ENCODE results near the gene PLIN5.
A peak's percentile ranks its signal among the peaks of the same experiment; 100 is the strongest.

The PLIN5 gene

GRCh38 chr19:4553775-4554174 lies 18.8 kb upstream of the PLIN5 start:
- TF ChIP-seq, protein P1, sequence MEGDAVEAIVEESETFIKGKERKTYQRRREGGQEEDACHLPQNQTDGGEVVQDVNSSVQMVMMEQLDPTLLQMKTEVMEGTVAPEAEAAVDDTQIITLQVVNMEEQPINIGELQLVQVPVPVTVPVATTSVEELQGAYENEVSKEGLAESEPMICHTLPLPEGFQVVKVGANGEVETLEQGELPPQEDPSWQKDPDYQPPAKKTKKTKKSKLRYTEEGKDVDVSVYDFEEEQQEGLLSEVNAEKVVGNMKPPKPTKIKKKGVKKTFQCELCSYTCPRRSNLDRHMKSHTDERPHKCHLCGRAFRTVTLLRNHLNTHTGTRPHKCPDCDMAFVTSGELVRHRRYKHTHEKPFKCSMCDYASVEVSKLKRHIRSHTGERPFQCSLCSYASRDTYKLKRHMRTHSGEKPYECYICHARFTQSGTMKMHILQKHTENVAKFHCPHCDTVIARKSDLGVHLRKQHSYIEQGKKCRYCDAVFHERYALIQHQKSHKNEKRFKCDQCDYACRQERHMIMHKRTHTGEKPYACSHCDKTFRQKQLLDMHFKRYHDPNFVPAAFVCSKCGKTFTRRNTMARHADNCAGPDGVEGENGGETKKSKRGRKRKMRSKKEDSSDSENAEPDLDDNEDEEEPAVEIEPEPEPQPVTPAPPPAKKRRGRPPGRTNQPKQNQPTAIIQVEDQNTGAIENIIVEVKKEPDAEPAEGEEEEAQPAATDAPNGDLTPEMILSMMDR (IDR thresholded peaks at IDR 0.05; ENCODE audit: low read depth, low read length), result no peak
- no peak for DNase-seq (ENCODE audit: extremely low read depth, low read depth)

DNA sequence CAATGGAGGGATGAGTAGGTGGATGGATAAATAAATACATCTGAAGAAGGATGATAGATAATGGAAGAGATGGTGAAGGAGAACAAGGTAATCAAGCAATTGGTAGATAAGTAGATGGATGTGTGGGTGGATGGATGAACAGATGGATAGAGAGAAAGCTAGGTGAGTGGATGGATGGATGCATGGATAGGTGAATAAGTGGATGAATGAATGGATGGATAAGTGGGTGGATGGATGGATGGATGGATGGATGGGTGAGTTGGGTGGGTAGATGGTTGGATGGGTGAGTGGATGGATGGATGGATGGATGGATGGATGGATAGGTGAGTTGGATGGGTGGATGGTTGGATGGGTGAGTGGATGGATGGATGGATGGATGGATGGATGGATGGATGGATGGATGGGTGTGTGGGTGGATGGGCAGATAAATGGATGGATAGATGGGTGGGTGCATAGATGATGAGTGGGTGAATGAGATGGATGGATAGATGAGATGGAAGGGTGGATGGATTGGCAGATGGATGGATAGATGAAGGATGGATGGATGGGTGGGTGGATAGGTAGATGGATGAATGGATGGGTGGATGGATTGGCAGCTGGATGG lies 18.2 kb upstream of the PLIN5 start:
- no peak for DNase-seq (ENCODE audit: extremely low read depth, low read depth)
- TF ChIP-seq, protein P1 (IDR thresholded peaks at IDR 0.05; ENCODE audit: low read depth, low read length), result no peak

DNA sequence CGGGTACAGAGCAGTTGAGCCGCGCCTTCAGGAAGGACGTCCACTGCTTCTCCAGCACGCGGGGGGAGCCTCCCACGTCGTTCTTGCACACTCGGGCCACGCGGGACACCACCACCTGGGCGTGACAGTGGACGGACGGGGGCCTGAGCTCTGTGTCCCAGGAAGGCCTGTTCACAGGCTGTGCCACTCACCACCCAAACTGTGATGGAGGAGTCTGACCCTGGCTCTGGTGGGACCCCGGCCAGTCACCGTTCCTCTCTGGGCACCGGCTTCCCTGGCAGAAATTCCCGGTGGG lies 17.4 kb upstream of the PLIN5 start:
- TF ChIP-seq, protein P1 (IDR thresholded peaks at IDR 0.05; ENCODE audit: low read depth, low read length), result no peak
- no peak for DNase-seq (ENCODE audit: extremely low read depth, low read depth)

DNA sequence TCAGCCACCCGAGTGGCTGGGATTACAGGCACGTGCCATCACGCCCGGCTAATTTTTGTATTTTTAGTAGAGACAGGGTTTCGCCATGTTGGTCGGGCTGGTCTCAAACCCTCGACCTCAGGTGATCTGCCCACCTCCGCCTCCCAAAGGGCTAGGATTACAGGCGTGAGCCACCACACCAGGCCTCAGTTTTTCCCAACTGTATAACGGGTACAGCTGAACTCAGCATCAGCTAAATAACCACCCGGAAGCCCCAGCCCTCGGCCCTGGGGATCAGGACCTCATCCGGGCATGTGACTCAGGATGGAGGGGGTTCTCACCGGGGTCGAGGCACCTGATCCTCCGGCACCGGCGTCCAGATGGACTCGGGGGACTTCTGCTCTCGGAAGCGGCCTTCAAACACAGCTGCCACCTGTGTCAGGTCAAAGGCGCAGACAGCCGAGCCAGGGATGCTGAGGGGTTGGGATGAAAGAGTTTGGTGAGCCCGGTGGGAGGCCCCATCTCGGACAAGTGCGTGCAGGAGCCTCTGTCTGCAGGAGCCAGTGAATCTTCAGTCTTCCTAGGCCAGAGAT lies 15.5 kb upstream of the PLIN5 start:
- no peak for DNase-seq (ENCODE audit: extremely low read depth, low read depth)
- TF ChIP-seq, protein P1 (IDR thresholded peaks at IDR 0.05; ENCODE audit: low read depth, low read length), result no peak

GRCh38 chr19:4550018-4550417 lies 15.0 kb upstream of the PLIN5 start:
- TF ChIP-seq, protein P1 (IDR thresholded peaks at IDR 0.05; ENCODE audit: low read depth, low read length), result no peak
- DNase-seq (ENCODE audit: extremely low read depth, low read depth), result no peak

DNA sequence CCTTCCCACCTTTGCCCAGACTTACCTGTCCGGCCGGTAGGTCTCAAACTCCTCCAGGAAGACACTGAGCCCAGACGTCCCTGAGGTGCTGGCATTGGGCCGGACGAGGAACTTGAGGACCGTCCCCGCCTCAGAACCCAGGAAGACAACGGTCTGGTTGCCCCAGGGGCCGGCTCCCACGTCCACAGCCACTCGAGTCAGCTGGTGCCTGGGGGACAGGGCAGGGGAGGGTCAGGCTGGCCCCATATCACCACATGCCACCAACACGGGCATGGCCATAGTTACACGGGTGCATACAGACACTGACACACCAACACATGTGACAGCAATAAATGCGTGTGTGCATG lies 13.2 kb upstream of the PLIN5 start:
- TF ChIP-seq, protein P1 (IDR thresholded peaks at IDR 0.05; ENCODE audit: low read depth, low read length), result no peak

DNA sequence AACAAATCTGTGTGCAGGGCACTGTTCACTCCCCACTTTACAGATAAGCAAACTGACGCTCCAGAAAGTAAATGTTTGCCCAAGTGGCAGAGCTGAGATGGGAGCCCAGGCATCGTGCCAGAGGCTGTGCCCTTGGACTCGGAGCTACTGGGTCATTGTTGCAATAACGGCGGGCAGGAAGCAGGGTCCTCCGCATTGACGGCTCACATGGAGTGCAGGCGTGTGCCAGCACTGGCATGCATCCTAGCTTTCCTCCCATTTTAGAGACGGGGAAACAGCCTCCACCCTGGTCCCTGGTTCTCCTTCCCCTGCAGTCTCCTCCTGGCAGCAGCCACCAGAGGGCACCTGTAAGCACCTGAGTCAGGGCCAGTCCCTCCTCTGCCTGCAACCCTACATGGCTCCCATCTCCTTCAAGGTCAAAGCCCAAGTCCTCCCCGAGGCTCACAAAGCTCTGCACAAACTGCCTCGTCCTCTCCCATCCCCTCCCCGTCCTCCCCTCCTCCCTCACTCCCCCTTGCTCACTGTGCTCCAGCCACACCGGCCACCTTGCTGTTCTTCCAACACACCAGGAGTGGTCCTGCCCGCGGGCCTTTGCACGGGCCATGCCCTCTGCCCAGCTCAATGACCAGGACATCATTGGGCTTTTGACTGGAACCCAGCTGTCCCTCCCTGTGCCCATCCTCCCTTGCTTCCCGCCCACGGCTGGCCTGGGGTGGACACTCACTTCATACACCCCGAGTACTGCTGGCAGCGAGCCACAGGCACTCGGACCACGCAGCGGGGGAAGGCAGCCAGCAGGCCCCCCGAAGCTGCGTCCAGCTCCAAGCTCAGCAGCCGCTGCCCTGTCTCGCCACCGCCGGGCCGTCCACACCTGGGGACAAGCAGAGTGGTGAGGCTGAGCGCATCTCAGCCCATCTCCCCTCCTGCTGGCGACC lies 12.5 kb upstream of the PLIN5 start:
- no peak for DNase-seq (ENCODE audit: extremely low read depth, low read depth)
- TF ChIP-seq, protein P1 (IDR thresholded peaks at IDR 0.05; ENCODE audit: low read depth, low read length), result peak; percentile 22

More for the DNA sequence above, 13.2 kb upstream of the PLIN5 start:
- no peak for DNase-seq (ENCODE audit: extremely low read depth, low read depth)
